ENCODE data around the gene SMPD2.

DNA sequence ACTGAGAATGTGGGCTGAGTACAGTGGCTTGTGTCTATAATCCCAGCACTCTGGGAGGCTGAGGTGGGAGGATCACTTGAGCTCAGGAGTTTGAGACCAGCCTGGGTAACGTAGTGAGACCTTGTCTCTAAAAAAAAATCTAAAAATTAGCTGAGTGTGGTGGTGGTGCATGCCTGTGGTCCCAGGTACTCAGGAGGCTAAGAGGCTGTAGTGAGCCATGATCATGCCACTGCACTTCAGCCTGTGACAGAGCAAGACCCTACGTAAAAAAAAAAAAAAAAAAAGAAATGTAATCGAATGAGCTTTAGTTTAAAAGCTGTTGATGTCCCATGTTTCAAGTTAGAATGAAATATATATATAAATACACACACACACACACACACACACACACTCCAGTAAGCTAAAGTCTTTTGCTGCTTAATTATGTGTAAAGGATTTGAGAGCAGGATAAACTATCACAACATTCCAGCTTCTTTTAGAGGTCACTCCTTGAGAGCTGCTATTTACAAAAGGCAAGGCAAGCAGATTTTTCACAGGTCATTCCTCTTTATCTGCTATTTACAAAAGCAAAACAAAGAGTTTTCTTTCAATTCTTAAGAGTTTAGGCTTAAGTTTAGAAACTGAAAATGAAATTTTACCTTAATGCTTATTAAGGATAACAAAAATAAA lies 19.8 kb downstream of the SMPD2 start:
- TF ChIP-seq, protein P1, sequence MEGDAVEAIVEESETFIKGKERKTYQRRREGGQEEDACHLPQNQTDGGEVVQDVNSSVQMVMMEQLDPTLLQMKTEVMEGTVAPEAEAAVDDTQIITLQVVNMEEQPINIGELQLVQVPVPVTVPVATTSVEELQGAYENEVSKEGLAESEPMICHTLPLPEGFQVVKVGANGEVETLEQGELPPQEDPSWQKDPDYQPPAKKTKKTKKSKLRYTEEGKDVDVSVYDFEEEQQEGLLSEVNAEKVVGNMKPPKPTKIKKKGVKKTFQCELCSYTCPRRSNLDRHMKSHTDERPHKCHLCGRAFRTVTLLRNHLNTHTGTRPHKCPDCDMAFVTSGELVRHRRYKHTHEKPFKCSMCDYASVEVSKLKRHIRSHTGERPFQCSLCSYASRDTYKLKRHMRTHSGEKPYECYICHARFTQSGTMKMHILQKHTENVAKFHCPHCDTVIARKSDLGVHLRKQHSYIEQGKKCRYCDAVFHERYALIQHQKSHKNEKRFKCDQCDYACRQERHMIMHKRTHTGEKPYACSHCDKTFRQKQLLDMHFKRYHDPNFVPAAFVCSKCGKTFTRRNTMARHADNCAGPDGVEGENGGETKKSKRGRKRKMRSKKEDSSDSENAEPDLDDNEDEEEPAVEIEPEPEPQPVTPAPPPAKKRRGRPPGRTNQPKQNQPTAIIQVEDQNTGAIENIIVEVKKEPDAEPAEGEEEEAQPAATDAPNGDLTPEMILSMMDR (conservative IDR thresholded peaks at IDR 0.05; ENCODE audit: low read depth in 2 of 2): no peak
- no peak for TF ChIP-seq POLR2AphosphoS5 (IDR thresholded peaks at IDR 0.05; ENCODE audit: low read depth)
- TF ChIP-seq EZH2phosphoT487 (IDR thresholded peaks at IDR 0.05; ENCODE audit: unreplicated experiment): no peak
- no peak for TF ChIP-seq ZNF331 (CRISPR knock-in tag; IDR thresholded peaks at IDR 0.05; ENCODE audit: low read depth)
- TF ChIP-seq, protein P2, sequence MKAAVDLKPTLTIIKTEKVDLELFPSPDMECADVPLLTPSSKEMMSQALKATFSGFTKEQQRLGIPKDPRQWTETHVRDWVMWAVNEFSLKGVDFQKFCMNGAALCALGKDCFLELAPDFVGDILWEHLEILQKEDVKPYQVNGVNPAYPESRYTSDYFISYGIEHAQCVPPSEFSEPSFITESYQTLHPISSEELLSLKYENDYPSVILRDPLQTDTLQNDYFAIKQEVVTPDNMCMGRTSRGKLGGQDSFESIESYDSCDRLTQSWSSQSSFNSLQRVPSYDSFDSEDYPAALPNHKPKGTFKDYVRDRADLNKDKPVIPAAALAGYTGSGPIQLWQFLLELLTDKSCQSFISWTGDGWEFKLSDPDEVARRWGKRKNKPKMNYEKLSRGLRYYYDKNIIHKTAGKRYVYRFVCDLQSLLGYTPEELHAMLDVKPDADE (IDR thresholded peaks at IDR 0.05): no peak
- TF ChIP-seq, protein P3, sequence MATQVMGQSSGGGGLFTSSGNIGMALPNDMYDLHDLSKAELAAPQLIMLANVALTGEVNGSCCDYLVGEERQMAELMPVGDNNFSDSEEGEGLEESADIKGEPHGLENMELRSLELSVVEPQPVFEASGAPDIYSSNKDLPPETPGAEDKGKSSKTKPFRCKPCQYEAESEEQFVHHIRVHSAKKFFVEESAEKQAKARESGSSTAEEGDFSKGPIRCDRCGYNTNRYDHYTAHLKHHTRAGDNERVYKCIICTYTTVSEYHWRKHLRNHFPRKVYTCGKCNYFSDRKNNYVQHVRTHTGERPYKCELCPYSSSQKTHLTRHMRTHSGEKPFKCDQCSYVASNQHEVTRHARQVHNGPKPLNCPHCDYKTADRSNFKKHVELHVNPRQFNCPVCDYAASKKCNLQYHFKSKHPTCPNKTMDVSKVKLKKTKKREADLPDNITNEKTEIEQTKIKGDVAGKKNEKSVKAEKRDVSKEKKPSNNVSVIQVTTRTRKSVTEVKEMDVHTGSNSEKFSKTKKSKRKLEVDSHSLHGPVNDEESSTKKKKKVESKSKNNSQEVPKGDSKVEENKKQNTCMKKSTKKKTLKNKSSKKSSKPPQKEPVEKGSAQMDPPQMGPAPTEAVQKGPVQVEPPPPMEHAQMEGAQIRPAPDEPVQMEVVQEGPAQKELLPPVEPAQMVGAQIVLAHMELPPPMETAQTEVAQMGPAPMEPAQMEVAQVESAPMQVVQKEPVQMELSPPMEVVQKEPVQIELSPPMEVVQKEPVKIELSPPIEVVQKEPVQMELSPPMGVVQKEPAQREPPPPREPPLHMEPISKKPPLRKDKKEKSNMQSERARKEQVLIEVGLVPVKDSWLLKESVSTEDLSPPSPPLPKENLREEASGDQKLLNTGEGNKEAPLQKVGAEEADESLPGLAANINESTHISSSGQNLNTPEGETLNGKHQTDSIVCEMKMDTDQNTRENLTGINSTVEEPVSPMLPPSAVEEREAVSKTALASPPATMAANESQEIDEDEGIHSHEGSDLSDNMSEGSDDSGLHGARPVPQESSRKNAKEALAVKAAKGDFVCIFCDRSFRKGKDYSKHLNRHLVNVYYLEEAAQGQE (IDR thresholded peaks at IDR 0.05; ENCODE audit: unreplicated experiment): no peak

Measured in GM23338 (cell line).